ENCODE measurements around the gene TPCN1. TPM values are rescaled to one million over a fixed set of nuclear protein-coding genes. Genes with fewer than 3 reads are reported as not detected.

The TPCN1 gene
- total RNA-seq, 1 experiment from 2014 or later: 14.3 TPM

- in situ Hi-C loops (cut with HindIII; ENCODE audit: low pct_unique_long_range_greater_than_20kb, low sequenced_read_pairs): no loop called here
- no peak for DNase-seq (ENCODE audit: low read depth, low spot score)
Observed at GRCh38 chr12:113302466-113302865, 81.2 kb downstream of the TPCN1 start.

GRCh38 chr12:113302886-113303640 is 81.8 kb downstream of the TPCN1 start:
- in situ Hi-C loops (cut with HindIII; ENCODE audit: low pct_unique_long_range_greater_than_20kb, low sequenced_read_pairs): no loop called here
- peak; percentile 75 for DNase-seq (ENCODE audit: low read depth, low spot score)

GRCh38 chr12:113305281-113305856 is 84.1 kb downstream of the TPCN1 start:
- in situ Hi-C loops (cut with HindIII; ENCODE audit: low pct_unique_long_range_greater_than_20kb, low sequenced_read_pairs): no loop called here

GRCh38 chr12:113306382-113306781 is 85.1 kb downstream of the TPCN1 start:
- in situ Hi-C loops (cut with HindIII; ENCODE audit: low pct_unique_long_range_greater_than_20kb, low sequenced_read_pairs): no loop called here
- DNase-seq (ENCODE audit: low read depth, low spot score): no peak

More at GRCh38 chr12:113305281-113305856, 84.1 kb downstream of the TPCN1 start:
- no peak for DNase-seq (ENCODE audit: low read depth, low spot score)

- in situ Hi-C loops (cut with HindIII; ENCODE audit: low pct_unique_long_range_greater_than_20kb, low sequenced_read_pairs): no loop called here
- DNase-seq (ENCODE audit: low read depth, low spot score): peak; percentile 59
Observed at GRCh38 chr12:113310489-113310888, 89.2 kb downstream of the TPCN1 start.

- DNase-seq (ENCODE audit: low read depth, low spot score): no peak
- in situ Hi-C loops (cut with HindIII; ENCODE audit: low pct_unique_long_range_greater_than_20kb, low sequenced_read_pairs): no loop called here
Observed at GRCh38 chr12:113314121-113314529, 92.9 kb downstream of the TPCN1 start.

GRCh38 chr12:113315358-113315757 is 94.1 kb downstream of the TPCN1 start:
- in situ Hi-C loops (cut with HindIII; ENCODE audit: low pct_unique_long_range_greater_than_20kb, low sequenced_read_pairs): no loop called here
- DNase-seq (ENCODE audit: low read depth, low spot score): no peak

- in situ Hi-C loops (cut with HindIII; ENCODE audit: low pct_unique_long_range_greater_than_20kb, low sequenced_read_pairs): no loop called here
Observed at GRCh38 chr12:113316155-113316554, 94.9 kb downstream of the TPCN1 start.

GRCh38 chr12:113317122-113317521 is 95.9 kb downstream of the TPCN1 start:
- no peak for DNase-seq (ENCODE audit: low read depth, low spot score)
- in situ Hi-C loops (cut with HindIII; ENCODE audit: low pct_unique_long_range_greater_than_20kb, low sequenced_read_pairs): no loop called here

More at GRCh38 chr12:113316155-113316554, 94.9 kb downstream of the TPCN1 start:
- no peak for DNase-seq (ENCODE audit: low read depth, low spot score)

- in situ Hi-C loops (cut with HindIII; ENCODE audit: low pct_unique_long_range_greater_than_20kb, low sequenced_read_pairs): no loop called here
Observed at GRCh38 chr12:113318046-113318656, 96.9 kb downstream of the TPCN1 start.

GRCh38 chr12:113318900-113319628 is 97.8 kb downstream of the TPCN1 start:
- in situ Hi-C loops (cut with HindIII; ENCODE audit: low pct_unique_long_range_greater_than_20kb, low sequenced_read_pairs): no loop called here
- DNase-seq (ENCODE audit: low read depth, low spot score): no peak

More at GRCh38 chr12:113318046-113318656, 96.9 kb downstream of the TPCN1 start:
- DNase-seq (ENCODE audit: low read depth, low spot score): no peak

- in situ Hi-C loops (cut with HindIII; ENCODE audit: low pct_unique_long_range_greater_than_20kb, low sequenced_read_pairs): no loop called here
- no peak for DNase-seq (ENCODE audit: low read depth, low spot score)
Observed at GRCh38 chr12:113320401-113320800, 99.1 kb downstream of the TPCN1 start.

- no peak for DNase-seq (ENCODE audit: low read depth, low spot score)
- in situ Hi-C loops (cut with HindIII; ENCODE audit: low pct_unique_long_range_greater_than_20kb, low sequenced_read_pairs): no loop called here
Observed at GRCh38 chr12:113322343-113322742, 101.1 kb downstream of the TPCN1 start.

GRCh38 chr12:113325916-113326315 is 104.7 kb downstream of the TPCN1 start:
- no peak for DNase-seq (ENCODE audit: low read depth, low spot score)
- in situ Hi-C loops (cut with HindIII; ENCODE audit: low pct_unique_long_range_greater_than_20kb, low sequenced_read_pairs): no loop called here

GRCh38 chr12:113326775-113327395 is 105.6 kb downstream of the TPCN1 start:
- DNase-seq (ENCODE audit: low read depth, low spot score): no peak

GRCh38 chr12:113328368-113328889 is 107.2 kb downstream of the TPCN1 start:
- in situ Hi-C loops (cut with HindIII; ENCODE audit: low pct_unique_long_range_greater_than_20kb, low sequenced_read_pairs): no loop called here
- no peak for DNase-seq (ENCODE audit: low read depth, low spot score)

More at GRCh38 chr12:113326775-113327395, 105.6 kb downstream of the TPCN1 start:
- in situ Hi-C loops (cut with HindIII; ENCODE audit: low pct_unique_long_range_greater_than_20kb, low sequenced_read_pairs): no loop called here

- DNase-seq (ENCODE audit: low read depth, low spot score): no peak
- in situ Hi-C loops (cut with HindIII; ENCODE audit: low pct_unique_long_range_greater_than_20kb, low sequenced_read_pairs): no loop called here
Observed at GRCh38 chr12:113329022-113329790, 107.9 kb downstream of the TPCN1 start.

Measured in SK-MEL-5 (cell line).